GM23338 (cell line): Measurements from ENCODE around the gene LRRC27. TPM values are rescaled to one million over a fixed set of nuclear protein-coding genes. Genes with fewer than 3 reads are reported as not detected.

Experiments
- ATAC-seq: fragments of 200-7000 bp; cut with Tn5 transposase; 3 replicates; pipeline ENCODE4 v1.9.1; 2020
- DNase-seq: peaks from one replicate; pipeline ENCODE4 v3.0.0-alpha.2; 2015; ENCODE audit warnings: low spot score
- H2AFZ ChIP-seq: fragments of 200-600 bp; sonication (generic); 2 replicates; pipeline ENCODE4 v1.8.0; 2016; ENCODE audit warnings: antibody characterized with exemption, mild to moderate bottlenecking, moderate library complexity
- H3F3A ChIP-seq: fragments of 200-600 bp; sonication (generic); replicated peaks from 2 replicates; pipeline ENCODE4 v1.8.0; 2017; ENCODE audit warnings: antibody characterized with exemption, mixed run types, low read depth
- H3K27ac ChIP-seq: fragments of 200-600 bp; sonication (generic); 2 replicates; pipeline ENCODE4 v1.6.1; 2016; ENCODE audit warnings: low read depth
- H3K27me3 ChIP-seq: fragments of 200-600 bp; sonication (generic); 2 replicates; pipeline ENCODE4 v1.8.0; 2016; ENCODE audit warnings: mild to moderate bottlenecking, mixed run types, moderate library complexity; ENCODE audit not compliant: insufficient read depth
- H3K36me3 ChIP-seq: fragments of 200-600 bp; sonication (generic); 2 replicates; pipeline ENCODE4 v1.8.0; 2016; ENCODE audit warnings: mild to moderate bottlenecking; ENCODE audit not compliant: insufficient read depth
- H3K4me1 ChIP-seq: fragments of 200-600 bp; sonication (generic); 2 replicates; pipeline ENCODE4 v1.8.0; 2016; ENCODE audit warnings: mild to moderate bottlenecking, moderate library complexity; ENCODE audit not compliant: insufficient read depth
- H3K4me2 ChIP-seq: fragments of 200-600 bp; sonication (generic); 2 replicates; pipeline ENCODE4 v1.7.1; 2017; ENCODE audit warnings: mixed run types
- H3K4me3 ChIP-seq: fragments of 200-600 bp; sonication (generic); 2 replicates; pipeline ENCODE4 v1.6.1; 2016; ENCODE audit warnings: mixed run types
- H3K79me2 ChIP-seq: fragments of 200-600 bp; sonication (generic); replicated peaks from 2 replicates; pipeline ENCODE4 v1.8.0; 2017; ENCODE audit warnings: mild to moderate bottlenecking; ENCODE audit not compliant: insufficient read depth
- H3K9me2 ChIP-seq: fragments of 200-600 bp; sonication (generic); 2 replicates; pipeline ENCODE4 v1.8.0; 2017; ENCODE audit not compliant: insufficient read depth
- H4K20me1 ChIP-seq: fragments of 200-600 bp; sonication (generic); replicated peaks from 2 replicates; pipeline ENCODE4 v1.8.0; 2017; ENCODE audit warnings: mild to moderate bottlenecking; ENCODE audit not compliant: insufficient read depth
- H3K27ac Mint-ChIP-seq: 2 replicates; pipeline ENCODE4 v1.8.0; 2020; ENCODE audit warnings: inconsistent platforms, mild to moderate bottlenecking, moderate library complexity, mixed read lengths
- H3K27me3 Mint-ChIP-seq: 3 replicates; pipeline ENCODE4 v1.8.0; 2022; ENCODE audit warnings: low read depth, mild to moderate bottlenecking, moderate library complexity, mixed read lengths, inconsistent platforms; ENCODE audit not compliant: insufficient read depth, poor library complexity
- H3K36me3 Mint-ChIP-seq: 3 replicates; pipeline ENCODE4 v1.8.0; 2021; ENCODE audit warnings: low read depth, mild to moderate bottlenecking, inconsistent platforms, moderate library complexity, mixed read lengths
- H3K4me1 Mint-ChIP-seq: 3 replicates; pipeline ENCODE4 v1.8.0; 2020; ENCODE audit warnings: mild to moderate bottlenecking, inconsistent platforms, mixed read lengths
- H3K4me3 Mint-ChIP-seq: 3 replicates; pipeline ENCODE4 v1.8.0; 2021; ENCODE audit warnings: moderate library complexity, mild to moderate bottlenecking, inconsistent platforms, mixed read lengths
- H3K9me3 Mint-ChIP-seq: 3 replicates; pipeline ENCODE4 v1.8.0; 2020; ENCODE audit warnings: moderate library complexity, mild to moderate bottlenecking, inconsistent platforms, mixed read lengths
- CREB1 ChIP-seq: fragments of 250-450 bp; sonication (Bioruptor Pico); IDR thresholded peaks from 2 replicates; pipeline ENCODE4 v1.5.0; 2020; ENCODE audit warnings: low read depth, mild to moderate bottlenecking, moderate library complexity
- EZH2 ChIP-seq: fragments of 200-600 bp; sonication (generic); IDR thresholded peaks from one replicate; pipeline ENCODE4 v1.8.0; 2017; ENCODE audit warnings: antibody characterized with exemption, mild to moderate bottlenecking, low read depth; ENCODE audit not compliant: unreplicated experiment
- EZH2phosphoT487 ChIP-seq: fragments of 200-600 bp; sonication (generic); IDR thresholded peaks from one replicate; pipeline ENCODE4 v1.8.1; 2018; ENCODE audit warnings: antibody characterized with exemption; ENCODE audit not compliant: unreplicated experiment
- JUNB ChIP-seq: IDR thresholded peaks from one replicate; pipeline ENCODE4 v1.6.1; 2016; ENCODE audit warnings: antibody characterized with exemption; ENCODE audit not compliant: unreplicated experiment
- NANOG ChIP-seq: IDR thresholded peaks from 2 replicates; pipeline ENCODE4 v1.6.1; 2016; ENCODE audit warnings: antibody characterized with exemption, borderline replicate concordance
- POLR2AphosphoS5 ChIP-seq: IDR thresholded peaks from 2 replicates; pipeline ENCODE4 v1.6.1; 2016; ENCODE audit warnings: antibody characterized with exemption, low read depth
- STAT1 ChIP-seq: IDR thresholded peaks from one replicate; pipeline ENCODE4 v1.6.1; 2016; ENCODE audit warnings: antibody characterized with exemption; ENCODE audit not compliant: unreplicated experiment
- ZNF114 ChIP-seq: fragments of 250-450 bp; sonication (Bioruptor Pico); IDR thresholded peaks from 2 replicates; pipeline ENCODE4 v1.5.0; 2020; ENCODE audit warnings: mild to moderate bottlenecking, moderate library complexity
- ZNF331 ChIP-seq: fragments of 250-450 bp; sonication (Bioruptor Pico); IDR thresholded peaks from 2 replicates; pipeline ENCODE4 v1.5.0; 2020; ENCODE audit warnings: low read depth, mild to moderate bottlenecking, moderate library complexity
- polyA plus RNA-seq: library from polyadenylated mRNA; unstranded; fragments of >200 nt; fragmentation: Nextera tagmentation; extraction: Ambion mirVana; gene quantifications from 2 replicates; pipeline ENCODE4 v1.2.1, GENCODE V29; 2016
- total RNA-seq: library from RNA; depleted of rRNA; stranded (reverse); fragments of >200 nt; shearing (Covaris generic); gene quantifications from 2 replicates; pipeline ENCODE4 v1.2.3, GENCODE V29; 2014
- TF ChIP-seq, protein P1 (sequence below): fragments of 250-450 bp; sonication (Bioruptor Pico); IDR thresholded peaks from 2 replicates; pipeline ENCODE4 v1.5.0; 2020; ENCODE audit warnings: mild to moderate bottlenecking, moderate library complexity
- TF ChIP-seq, protein P2 (sequence below), 2 experiments: fragments of 200-600 bp in 1 of 2; sonication (generic) in 1 of 2; conservative IDR thresholded peaks; 2 replicates each; pipeline versions ENCODE4 v1.5.1 to v1.6.1; 2016 to 2017; ENCODE audit warnings: antibody characterized with exemption in 2 of 2, low read depth in 2 of 2, mild to moderate bottlenecking in 2 of 2, moderate library complexity in 1 of 2
- TF ChIP-seq, protein P3 (sequence below): IDR thresholded peaks from one replicate; pipeline ENCODE4 v1.6.1; 2018; ENCODE audit warnings: antibody characterized with exemption; ENCODE audit not compliant: unreplicated experiment
- TF ChIP-seq, protein P4 (sequence below): IDR thresholded peaks from 2 replicates; pipeline ENCODE4 v1.6.1; 2016; ENCODE audit warnings: antibody characterized with exemption

Gene LRRC27
- total and polyA plus RNA-seq, 2 experiments from 2014 or later: 2.9 to 3.5 TPM

DNA sequence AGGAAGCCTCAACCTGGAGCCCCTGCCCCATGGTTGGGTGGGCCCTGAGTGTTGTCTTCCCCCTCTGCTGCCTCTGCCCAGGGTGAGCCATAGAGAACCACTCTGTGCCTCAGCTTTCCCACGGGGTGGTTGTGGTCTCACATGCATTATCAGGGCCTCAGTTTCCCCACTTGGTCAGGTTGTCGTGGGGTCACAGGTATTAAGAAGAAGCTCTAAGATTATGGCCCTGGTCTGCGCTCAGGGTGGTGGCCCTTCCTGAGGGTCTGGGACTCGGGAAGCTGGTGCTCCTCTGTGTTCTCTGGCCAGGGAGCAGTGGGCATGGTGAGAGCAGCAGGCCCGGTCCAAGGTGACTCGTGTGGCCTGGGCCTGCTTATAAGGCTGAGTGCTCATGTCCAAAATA, 17.8 kb downstream of the LRRC27 start:
- Histone ChIP-seq H3K4me1 (no peaks in the 10 kb centered on the region), H3F3A (no peaks in the 10 kb centered on the region), H4K20me1 (no peaks in the 10 kb centered on the region), H2AFZ (no peak overlapping the region), H3K9me2 (no peaks in the 10 kb centered on the region), H3K27me3 (no peaks in the 10 kb centered on the region), H3K36me3 (no peaks in the 10 kb centered on the region), H3K79me2 (no peaks in the 10 kb centered on the region), H3K27ac (no peak overlapping the region), H3K4me3 (no peak overlapping the region), H3K4me2 (no peak overlapping the region)
- no peak for DNase-seq
- no peak for ATAC-seq
- no peaks in the 10 kb centered on the region; the same call in 2 of the 3 replicates for H3K36me3 Mint-ChIP-seq
- H3K27me3 Mint-ChIP-seq: peaks cover 11% of the 10 kb centered on the region
- no peak for TF ChIP-seq ZNF331
- no peak for TF ChIP-seq JUNB
- TF ChIP-seq, protein P1, sequence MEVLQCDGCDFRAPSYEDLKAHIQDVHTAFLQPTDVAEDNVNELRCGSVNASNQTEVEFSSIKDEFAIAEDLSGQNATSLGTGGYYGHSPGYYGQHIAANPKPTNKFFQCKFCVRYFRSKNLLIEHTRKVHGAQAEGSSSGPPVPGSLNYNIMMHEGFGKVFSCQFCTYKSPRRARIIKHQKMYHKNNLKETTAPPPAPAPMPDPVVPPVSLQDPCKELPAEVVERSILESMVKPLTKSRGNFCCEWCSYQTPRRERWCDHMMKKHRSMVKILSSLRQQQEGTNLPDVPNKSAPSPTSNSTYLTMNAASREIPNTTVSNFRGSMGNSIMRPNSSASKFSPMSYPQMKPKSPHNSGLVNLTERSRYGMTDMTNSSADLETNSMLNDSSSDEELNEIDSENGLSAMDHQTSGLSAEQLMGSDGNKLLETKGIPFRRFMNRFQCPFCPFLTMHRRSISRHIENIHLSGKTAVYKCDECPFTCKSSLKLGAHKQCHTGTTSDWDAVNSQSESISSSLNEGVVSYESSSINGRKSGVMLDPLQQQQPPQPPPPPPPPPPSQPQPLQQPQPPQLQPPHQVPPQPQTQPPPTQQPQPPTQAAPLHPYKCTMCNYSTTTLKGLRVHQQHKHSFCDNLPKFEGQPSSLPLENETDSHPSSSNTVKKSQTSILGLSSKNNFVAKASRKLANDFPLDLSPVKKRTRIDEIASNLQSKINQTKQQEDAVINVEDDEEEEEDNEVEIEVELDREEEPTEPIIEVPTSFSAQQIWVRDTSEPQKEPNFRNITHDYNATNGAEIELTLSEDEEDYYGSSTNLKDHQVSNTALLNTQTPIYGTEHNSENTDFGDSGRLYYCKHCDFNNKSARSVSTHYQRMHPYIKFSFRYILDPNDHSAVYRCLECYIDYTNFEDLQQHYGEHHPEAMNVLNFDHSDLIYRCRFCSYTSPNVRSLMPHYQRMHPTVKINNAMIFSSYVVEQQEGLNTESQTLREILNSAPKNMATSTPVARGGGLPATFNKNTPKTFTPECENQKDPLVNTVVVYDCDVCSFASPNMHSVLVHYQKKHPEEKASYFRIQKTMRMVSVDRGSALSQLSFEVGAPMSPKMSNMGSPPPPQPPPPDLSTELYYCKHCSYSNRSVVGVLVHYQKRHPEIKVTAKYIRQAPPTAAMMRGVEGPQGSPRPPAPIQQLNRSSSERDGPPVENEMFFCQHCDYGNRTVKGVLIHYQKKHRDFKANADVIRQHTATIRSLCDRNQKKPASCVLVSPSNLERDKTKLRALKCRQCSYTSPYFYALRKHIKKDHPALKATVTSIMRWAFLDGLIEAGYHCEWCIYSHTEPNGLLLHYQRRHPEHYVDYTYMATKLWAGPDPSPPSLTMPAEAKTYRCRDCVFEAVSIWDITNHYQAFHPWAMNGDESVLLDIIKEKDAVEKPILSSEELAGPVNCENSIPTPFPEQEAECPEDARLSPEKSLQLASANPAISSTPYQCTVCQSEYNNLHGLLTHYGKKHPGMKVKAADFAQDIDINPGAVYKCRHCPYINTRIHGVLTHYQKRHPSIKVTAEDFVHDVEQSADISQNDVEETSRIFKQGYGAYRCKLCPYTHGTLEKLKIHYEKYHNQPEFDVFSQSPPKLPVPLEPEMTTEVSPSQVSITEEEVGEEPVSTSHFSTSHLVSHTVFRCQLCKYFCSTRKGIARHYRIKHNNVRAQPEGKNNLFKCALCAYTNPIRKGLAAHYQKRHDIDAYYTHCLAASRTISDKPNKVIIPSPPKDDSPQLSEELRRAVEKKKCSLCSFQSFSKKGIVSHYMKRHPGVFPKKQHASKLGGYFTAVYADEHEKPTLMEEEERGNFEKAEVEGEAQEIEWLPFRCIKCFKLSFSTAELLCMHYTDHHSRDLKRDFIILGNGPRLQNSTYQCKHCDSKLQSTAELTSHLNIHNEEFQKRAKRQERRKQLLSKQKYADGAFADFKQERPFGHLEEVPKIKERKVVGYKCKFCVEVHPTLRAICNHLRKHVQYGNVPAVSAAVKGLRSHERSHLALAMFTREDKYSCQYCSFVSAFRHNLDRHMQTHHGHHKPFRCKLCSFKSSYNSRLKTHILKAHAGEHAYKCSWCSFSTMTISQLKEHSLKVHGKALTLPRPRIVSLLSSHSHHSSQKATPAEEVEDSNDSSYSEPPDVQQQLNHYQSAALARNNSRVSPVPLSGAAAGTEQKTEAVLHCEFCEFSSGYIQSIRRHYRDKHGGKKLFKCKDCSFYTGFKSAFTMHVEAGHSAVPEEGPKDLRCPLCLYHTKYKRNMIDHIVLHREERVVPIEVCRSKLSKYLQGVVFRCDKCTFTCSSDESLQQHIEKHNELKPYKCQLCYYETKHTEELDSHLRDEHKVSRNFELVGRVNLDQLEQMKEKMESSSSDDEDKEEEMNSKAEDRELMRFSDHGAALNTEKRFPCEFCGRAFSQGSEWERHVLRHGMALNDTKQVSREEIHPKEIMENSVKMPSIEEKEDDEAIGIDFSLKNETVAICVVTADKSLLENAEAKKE: no peak
- TF ChIP-seq, protein P2, sequence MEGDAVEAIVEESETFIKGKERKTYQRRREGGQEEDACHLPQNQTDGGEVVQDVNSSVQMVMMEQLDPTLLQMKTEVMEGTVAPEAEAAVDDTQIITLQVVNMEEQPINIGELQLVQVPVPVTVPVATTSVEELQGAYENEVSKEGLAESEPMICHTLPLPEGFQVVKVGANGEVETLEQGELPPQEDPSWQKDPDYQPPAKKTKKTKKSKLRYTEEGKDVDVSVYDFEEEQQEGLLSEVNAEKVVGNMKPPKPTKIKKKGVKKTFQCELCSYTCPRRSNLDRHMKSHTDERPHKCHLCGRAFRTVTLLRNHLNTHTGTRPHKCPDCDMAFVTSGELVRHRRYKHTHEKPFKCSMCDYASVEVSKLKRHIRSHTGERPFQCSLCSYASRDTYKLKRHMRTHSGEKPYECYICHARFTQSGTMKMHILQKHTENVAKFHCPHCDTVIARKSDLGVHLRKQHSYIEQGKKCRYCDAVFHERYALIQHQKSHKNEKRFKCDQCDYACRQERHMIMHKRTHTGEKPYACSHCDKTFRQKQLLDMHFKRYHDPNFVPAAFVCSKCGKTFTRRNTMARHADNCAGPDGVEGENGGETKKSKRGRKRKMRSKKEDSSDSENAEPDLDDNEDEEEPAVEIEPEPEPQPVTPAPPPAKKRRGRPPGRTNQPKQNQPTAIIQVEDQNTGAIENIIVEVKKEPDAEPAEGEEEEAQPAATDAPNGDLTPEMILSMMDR (conservative IDR thresholded peaks at IDR 0.05; ENCODE audit: low read depth in 2 of 2): no peak
- TF ChIP-seq CREB1 (CRISPR knock-in tag): no peak
- no peak for TF ChIP-seq STAT1
- TF ChIP-seq NANOG: no peak
- TF ChIP-seq POLR2AphosphoS5: no peak
- TF ChIP-seq, protein P3, sequence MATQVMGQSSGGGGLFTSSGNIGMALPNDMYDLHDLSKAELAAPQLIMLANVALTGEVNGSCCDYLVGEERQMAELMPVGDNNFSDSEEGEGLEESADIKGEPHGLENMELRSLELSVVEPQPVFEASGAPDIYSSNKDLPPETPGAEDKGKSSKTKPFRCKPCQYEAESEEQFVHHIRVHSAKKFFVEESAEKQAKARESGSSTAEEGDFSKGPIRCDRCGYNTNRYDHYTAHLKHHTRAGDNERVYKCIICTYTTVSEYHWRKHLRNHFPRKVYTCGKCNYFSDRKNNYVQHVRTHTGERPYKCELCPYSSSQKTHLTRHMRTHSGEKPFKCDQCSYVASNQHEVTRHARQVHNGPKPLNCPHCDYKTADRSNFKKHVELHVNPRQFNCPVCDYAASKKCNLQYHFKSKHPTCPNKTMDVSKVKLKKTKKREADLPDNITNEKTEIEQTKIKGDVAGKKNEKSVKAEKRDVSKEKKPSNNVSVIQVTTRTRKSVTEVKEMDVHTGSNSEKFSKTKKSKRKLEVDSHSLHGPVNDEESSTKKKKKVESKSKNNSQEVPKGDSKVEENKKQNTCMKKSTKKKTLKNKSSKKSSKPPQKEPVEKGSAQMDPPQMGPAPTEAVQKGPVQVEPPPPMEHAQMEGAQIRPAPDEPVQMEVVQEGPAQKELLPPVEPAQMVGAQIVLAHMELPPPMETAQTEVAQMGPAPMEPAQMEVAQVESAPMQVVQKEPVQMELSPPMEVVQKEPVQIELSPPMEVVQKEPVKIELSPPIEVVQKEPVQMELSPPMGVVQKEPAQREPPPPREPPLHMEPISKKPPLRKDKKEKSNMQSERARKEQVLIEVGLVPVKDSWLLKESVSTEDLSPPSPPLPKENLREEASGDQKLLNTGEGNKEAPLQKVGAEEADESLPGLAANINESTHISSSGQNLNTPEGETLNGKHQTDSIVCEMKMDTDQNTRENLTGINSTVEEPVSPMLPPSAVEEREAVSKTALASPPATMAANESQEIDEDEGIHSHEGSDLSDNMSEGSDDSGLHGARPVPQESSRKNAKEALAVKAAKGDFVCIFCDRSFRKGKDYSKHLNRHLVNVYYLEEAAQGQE: no peak
- TF ChIP-seq EZH2phosphoT487: no peak
- TF ChIP-seq, protein P4, sequence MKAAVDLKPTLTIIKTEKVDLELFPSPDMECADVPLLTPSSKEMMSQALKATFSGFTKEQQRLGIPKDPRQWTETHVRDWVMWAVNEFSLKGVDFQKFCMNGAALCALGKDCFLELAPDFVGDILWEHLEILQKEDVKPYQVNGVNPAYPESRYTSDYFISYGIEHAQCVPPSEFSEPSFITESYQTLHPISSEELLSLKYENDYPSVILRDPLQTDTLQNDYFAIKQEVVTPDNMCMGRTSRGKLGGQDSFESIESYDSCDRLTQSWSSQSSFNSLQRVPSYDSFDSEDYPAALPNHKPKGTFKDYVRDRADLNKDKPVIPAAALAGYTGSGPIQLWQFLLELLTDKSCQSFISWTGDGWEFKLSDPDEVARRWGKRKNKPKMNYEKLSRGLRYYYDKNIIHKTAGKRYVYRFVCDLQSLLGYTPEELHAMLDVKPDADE: no peak
- no peak for TF ChIP-seq ZNF114 (CRISPR knock-in tag)
- no peak for TF ChIP-seq EZH2
- no peak overlapping the region for H3K27ac Mint-ChIP-seq
- H3K4me1 Mint-ChIP-seq: peaks cover 7% of the 10 kb centered on the region
- no peak overlapping the region for H3K4me3 Mint-ChIP-seq
- no peaks in the 10 kb centered on the region for H3K9me3 Mint-ChIP-seq
